ENCODE data around the gene BIRC5.

GRCh38 chr17:78255029-78255656 is 41.1 kb downstream of the BIRC5 start:
- TF ChIP-seq CTCF (IDR thresholded peaks at IDR 0.05) (no peak), REST (IDR thresholded peaks at IDR 0.05; ENCODE audit: insufficient read depth in 1 of 2, low read depth in 2 of 2, low read length in 1 of 2) (no peak), POLR2AphosphoS5 (IDR thresholded peaks at IDR 0.05; ENCODE audit: low read depth, low read length) (no peak)
